ENCODE measurements around the gene MRGPRE.

Gene MRGPRE

DNA sequence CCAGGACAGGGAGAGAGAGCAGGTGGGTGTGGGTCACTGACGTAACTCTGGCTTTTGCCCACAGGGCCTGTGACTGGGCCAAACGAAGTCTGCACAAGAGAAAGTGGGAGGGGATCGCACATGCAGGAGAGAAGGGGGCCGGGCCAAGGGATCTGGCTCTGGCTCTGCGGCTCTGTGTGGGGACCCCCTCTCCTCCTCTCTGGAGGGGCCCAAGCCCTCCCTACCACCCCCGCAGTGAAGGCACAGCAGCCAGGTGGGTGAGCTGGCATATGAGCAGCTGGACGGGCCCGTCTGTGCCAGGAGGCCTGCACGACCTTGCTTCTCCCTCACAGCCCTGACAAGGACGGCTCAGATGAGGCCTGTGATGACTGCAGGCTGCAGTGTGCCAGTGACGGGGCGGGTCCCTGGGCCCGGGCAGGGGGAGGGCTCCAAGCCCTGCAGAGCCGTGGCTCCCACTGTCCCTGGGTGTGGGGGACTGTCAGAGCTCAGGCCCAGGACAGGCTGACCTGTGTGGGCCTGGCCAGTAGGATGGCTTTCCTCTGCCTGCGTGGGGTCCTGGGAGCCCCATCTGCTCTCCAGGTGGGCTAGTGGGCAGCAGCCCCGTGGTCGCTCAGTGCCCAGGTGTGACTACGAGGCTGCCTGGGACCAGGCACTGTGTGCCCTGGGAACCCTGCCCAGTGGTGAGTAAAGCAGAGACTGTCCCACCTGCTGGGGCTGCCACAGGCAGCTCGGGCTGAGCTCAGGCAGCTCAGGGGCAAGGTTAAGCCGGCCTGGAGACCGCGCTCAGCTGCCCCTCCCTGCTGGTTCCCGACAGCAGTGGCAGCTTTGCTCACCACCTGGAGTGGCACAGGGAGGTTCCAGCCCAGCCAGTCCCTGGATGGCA is 35.8 kb downstream of the MRGPRE start:
- peak; percentile 46 for DNase-seq

DNA sequence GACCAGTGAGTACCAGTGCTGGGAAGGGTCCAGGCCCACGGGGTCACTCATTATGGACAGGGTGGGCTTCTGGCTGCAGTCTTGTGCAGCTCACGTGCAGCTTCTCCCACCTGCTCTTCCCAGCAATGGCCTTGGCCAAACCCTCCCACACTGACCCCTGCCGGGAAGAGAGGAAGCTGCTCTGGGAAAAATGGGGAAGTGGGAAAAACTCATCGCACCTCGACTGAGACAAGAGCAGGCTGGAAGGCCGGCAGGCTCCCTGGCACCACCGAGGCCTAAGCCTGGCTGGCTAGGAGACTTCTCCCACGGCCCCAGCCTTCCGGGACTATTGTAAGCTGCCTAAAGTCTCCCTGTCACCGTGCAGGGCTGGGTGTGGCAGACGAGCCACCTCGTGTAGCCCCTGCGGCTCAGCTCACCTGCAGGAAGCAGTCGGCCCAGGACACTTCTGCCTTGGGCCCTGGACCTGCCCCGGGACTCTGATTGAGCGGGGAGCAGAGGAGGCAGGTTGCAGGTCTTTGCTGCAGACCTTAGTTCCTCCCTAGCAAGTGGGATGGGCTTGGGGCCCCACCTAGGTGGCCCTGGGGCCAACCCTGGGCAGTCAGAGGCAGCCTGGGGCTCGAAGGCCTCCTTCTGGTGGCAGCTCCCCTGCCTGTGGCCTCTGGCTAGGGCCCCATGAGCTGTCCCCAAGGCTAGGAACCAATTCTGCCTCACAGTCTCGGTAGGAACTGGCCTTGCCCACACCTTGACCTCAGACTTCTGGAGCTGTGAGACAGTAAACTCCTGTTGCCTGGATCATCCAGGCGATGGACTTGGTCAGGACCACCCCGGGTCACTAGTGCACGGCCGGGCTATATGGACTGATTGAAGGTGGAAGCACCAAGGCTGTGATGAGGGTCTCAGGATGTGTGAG is 36.7 kb downstream of the MRGPRE start:
- no peak for DNase-seq

DNA sequence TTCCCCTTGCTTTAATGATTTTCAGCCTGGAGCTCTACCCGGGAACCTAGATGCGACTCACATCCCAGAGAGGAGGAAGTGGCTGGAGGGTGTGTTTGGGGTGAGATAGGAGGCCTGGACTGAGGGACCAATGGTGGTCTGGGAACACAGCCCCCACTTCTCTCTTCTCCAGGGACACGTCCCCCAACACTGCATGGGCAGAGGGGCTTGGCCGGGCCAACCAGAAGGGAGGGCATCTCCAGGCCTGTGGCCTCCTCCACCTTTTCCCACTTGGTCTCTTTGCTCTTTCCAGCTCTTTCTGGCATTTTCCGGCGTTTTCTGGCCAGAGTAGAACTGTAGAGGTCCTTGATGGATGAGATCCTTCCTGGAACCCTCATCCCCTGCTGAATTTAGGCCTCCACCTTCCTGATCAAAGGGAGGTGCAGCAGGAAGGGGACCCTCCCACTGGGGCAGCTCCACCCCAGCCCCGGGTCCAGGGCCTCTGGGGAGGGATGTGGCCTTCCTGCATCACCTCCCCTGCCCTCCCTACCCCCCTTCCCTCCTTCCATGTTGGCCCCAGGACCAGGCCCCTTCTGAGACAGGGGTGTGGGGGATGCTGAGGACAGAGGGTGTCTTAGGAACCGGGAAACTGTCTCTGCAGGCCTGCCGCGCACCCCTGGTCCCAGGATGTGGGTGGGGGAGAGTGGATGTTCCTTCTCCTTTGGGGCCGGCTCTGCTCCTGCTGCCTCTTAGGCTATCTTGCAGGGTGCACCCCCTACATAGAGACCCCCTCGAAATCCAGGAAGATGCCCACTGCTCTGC is 38.0 kb downstream of the MRGPRE start:
- DNase-seq, result peak; percentile 43

DNA sequence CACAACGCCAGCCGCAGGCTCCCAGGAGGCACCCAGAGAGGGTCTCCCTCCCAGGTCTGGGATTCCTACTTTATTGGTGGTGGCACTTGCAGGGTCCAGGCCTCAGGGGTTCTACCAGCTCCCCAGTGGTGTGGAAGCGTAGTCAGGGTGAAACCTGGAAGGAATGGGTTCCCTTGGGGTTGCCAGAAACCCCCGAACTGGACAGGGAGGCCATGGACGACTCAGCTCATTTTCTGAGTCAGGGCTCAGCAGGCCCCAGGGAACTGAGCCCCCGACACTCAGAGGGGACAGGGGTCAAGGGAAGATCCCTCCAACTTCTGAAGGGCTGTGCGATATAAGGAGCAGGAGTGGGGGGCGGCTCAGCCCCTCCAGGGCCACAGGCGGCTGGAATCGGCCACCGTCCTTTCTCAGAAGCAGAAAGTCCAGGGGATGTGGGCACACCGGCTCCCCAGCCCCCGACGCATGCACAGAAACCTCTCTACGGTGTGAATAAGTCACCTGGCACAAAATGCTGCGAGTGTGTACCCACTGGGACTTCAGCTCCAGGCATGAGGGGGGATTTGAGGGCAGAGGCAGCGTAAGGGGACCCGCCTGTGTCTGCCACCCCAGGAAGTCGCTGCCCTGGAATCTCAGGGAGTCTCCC is 38.7 kb downstream of the MRGPRE start:
- DNase-seq, result no peak

DNA sequence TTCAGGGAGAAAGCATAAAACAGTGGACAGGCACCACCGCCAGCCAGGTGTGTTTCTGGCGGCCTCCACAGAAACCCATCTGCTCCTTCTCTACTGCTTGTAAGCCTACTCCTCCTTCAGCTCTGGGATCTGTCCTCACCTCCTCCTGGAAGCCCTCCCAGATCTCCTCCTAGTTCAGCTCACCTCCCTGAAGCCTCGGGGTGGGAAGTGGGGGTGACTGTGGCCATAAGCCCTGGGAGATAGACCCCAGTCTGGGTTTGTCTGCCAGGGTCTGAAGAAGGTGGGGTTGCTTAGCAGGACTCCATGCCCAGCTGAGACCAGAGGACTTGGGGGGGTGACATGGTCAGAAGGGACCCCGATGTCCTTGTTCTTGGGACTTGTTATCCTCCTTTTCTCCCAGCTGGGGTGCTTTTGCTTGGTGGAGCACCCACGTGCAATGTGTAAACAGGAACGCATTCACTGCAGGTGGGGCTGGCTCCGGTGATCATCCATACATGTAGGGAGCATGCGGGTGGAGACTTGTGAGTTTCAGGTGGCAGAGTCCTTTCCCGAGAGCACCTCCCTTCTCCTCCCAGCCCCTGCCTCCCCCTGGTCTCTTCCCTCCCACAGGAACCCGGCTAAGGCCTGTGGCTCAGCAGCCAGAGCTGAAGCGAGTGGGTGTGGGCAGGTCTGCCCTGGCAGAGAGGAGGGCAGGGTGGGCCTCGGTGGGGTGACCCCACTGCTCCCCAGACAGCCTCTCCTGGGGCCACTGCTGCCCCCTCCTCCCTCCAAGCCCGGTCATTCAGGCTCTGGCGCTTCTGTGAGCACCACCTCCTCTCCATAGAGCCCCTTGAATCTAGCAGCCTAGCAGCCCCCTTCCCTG is 39.5 kb downstream of the MRGPRE start:
- no peak for DNase-seq

DNA sequence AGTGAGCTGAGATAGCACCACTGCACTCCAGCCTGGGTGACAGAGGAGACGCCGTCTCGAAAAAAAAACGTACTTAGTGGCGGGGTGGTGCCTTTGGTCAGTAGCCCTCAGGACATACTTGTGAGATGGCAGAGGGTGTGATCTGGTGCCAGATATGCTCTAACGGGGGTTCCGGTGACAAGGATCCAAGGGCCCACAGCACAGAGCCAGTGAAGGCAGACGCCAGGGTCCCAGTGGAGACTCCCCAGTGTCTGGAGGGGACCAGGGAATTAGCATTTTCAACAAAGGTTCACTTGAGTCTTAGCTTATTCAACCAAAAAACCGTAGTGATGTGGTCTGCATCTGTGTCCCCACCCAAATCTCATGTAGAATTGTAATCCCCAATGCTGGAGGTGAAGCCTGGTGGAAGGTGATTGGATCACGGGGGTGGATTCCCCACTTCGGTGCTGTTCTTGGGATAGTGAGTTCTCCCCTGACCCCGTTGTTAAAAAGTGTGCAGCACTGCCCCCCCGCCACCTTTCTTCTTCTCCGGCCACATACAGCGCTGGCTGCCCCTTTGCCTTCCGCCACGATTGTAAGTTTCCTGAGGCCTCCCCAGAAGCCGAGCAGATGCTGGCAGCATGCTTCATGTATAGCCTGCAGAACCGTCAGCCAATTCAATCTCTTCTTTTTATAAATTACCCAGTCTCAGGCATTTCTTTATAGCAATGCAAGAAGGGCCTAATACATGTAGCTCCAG is 40.5 kb downstream of the MRGPRE start:
- no peak for DNase-seq

DNA sequence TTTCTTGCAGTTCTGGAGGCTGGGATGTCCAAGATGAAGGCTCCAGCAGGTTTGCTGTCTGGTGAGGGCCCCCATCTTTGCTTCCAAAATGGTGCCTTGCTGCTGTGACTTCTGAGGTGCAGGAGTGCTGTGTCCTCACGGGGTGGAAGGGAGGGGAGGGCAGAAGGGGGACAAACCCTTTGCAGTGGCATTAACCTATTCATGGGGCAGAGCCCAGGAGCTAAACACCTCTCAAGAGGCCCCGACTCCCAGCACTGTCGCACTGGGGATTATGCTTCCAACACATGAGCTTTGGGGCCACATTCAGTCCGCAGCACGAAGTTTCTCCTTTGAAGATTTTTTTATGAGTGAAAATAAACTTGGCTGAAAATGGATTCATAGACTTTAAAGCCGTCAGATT is 41.6 kb downstream of the MRGPRE start:
- no peak for DNase-seq

DNA sequence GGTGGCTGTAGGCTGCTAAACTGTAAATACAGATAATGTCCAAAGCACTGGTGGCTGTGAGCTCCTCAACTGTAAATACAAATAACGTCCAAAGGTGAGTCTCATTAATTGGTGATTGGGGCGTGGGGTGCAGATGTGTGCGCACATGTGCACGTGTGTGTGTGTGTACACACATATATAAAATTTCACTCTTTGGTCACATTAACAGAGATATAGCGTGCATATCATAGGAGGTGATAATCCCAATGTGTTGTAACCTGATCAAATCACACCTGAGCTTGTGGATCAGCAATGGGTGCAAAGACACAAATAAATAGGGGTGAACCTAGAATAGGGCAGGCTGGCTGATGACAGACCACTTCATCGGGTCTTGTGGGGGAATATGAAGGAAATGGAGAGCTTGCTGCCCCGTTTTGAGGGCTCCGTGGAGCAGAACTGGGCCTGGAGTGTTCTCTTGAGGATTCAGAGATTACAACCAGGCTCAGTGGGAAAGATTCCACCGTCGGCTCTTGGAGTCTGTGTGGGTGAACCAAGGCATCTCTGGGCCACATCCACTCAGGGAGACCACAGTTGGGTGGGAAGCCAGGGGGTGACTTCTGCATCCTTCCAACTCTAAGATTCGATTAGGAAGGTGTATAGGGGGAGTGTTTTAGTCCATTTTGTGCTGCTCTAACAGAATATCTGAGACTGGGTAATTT is 42.2 kb downstream of the MRGPRE start:
- no peak for DNase-seq

DNA sequence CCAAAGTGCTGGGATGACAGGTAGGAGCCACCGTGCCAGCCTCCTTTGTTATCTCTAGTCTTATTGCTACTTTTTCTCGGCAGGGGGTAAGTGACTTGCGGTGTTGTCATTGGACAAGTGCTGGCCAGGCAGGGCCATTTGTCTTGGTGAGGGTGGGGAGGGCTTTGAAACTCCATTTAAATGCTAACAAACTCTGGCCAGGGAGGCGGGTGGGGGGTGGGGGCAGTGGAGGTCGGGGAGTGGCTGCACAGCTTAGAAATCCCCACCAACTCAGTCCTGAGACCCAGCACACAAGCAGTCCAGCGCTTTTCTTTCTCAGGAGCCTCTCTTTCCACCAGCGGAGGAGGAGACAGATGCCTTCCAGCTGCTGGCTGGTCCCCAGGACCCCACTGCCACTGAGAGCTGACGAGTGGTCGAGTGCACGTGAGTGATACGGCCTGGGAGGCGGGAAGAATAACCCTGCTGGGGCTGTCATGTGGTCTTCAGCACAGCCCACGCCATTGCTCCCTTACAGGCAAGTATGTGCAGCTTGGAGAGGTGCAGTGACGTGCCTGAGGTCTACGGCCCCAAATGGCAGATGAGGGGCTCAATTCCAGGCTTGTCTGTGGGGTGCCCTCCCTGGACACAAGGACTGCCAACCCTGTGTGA is 42.9 kb downstream of the MRGPRE start:
- peak; percentile 43 for DNase-seq

DNA sequence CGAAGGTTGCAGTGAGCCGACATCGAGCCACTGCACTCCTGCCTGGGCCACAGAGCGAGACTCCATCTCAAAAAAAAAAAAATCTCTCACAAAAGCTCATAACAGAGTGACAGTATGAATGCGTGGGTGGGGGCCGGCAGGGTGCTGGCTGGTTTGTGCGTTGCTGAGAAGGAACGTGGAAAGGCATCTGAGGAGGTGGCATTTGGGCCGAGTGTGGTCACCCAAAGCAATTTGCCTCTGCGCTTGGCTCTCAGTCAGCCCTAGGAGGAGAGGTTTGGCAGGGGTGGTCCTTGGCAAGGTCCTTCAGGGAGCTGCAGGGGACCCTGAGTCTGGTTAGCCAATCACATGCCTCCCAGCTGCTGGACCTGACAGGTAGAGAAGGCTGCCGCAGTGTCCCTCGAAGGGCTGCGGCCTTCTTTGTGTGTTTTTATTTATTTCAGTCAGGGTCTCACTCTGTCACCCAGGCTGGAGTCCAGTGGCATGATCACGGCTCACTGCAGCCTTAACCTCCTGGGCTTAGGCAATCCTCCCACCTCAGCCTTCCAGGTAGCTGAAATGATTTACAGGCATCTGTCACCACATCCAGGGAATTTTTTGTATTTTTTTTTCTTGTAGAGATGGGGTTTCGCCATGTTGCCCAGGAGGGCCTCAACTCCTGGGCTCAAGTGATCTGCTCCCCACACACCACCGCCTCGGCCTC is 43.6 kb downstream of the MRGPRE start:
- no peak for DNase-seq

DNA sequence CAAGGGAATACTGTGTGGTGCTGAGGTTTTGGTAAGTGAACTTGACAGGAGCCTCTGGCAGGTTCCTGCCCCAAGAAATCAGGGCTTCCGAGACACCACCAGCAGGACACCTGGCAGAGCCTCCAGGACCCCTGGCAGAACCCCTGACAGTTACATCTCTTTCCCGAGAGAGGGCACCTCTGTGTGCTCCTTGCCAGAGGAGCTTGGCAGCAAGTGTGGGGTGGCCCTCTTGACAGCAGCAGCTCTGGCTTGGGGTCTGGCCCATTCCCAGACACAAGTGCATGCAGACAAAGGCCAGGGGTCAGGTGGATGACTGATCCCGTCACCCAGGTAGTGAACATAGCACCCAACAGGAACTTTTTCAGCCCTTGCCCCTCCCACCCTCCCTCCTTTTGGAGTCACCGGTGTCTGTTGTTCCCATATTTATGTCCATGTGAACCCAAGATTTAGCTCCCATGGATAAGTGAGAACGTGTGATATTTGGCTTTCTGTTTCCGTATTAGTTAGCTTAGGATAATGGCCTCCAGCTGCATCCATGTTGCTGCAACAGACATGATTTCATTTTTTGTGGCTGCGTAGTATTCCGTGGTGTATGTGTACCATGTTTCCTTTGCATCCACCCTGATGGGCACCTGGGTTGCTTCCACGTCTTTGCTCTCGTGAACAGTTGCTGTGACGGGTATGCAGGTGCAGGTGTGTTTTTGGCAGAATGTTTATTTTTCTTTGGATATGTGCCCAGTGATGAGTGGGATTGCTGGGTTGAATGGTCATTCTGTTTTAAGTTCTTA is 45.9 kb downstream of the MRGPRE start:
- no peak for DNase-seq

DNA sequence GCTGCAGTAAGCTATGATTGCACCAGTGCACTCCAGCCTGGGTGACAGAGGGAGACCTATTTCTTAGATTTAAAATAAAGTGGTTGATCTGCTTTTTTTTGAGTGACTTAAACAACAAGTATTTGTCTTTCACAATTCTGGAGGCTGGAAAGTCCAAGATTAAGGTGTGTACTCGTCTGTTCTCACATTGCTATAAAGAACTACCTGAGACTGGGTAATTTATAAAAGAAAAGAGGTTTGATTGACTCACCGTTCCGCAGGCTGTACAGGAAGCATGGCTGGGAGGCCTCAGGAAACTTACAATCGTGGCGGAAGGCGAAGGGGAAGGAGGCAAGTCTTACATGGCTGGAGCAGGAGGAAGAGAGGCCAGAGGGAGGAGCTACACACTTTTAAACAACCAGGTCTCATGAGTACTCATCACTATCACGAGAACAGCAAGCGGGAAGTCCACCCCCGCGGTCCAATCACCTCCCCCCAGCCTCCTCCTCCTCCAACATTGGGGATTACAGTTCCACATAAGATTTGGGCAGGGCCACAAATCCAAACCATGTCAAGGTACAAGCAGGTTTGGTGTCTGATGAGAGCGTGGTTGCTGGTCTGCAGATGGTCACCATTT is 47.4 kb downstream of the MRGPRE start:
- DNase-seq, result no peak

DNA sequence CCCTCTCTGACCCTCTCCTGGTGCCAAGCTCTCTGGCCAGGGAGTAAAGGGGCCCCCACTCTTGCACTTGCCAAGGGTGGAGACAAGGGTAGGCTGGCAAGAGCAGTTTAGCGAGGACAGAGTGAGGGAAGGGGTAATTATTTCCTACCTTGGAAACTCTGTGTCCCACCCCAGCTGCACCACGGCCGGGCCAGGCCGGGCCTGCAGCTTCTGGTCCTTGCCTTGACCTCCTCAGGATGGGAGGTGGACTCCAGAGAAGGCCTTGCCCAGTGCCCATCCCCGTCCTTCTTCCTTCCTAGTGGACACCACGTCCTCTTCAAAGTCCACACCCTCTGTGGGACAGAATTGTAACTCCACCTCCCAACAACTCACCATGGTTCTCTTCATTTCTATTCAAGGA is 48.7 kb downstream of the MRGPRE start:
- no peak for DNase-seq

DNA sequence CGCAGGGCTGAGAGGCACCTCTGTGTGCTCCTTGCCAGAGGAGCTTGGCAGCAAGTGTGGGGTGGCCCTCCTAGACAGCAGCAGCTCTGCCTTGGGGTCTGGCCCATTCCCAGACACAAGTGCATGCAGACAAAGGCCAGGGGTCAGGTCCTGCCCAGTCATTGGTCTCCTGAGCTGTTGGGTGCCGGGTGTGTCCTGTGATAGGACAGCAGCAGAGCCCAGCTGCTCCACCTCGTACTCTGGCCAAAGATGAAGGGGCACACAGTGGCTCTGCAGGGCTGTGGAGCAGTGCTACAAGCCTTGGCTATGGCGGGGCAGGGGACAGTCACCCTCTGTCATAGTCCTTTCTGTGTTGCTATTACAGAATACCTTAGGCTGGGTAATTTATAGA is 49.8 kb downstream of the MRGPRE start:
- DNase-seq, result no peak

DNA sequence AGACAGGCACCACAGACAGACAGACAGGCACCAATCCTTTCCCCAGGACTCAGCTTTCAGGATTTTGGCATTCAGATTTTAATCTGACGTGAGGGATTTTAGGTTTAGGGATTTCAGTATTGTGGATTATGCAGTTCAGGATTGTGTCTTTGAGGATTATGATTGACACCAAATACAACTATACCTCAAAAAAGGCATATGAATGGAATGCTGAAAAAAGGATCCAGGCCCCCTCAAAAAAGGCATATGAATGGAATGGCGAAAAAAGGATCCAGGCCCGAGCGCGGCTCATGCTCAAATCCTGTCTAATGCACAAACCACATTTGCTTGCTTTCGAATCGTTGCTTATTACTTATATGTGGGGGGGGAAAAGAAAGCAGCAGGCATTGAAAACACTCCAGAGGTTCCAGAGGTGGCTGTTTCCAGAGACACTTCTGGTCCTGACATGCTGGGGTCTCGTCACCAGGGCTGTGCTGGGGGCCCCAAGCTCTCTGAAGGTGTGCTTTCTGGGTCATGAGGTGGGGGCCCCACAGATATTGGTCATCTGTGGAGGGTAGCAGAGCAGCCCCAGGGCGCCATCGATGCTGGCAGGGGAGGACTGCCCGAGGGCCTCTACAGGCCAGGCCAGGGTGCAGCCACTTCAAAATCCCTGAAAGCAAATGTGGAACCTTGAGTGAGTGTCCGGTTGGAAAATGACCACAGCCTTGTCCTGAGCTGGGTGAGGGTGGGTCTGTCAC is 50.3 kb downstream of the MRGPRE start:
- no peak for DNase-seq

DNA sequence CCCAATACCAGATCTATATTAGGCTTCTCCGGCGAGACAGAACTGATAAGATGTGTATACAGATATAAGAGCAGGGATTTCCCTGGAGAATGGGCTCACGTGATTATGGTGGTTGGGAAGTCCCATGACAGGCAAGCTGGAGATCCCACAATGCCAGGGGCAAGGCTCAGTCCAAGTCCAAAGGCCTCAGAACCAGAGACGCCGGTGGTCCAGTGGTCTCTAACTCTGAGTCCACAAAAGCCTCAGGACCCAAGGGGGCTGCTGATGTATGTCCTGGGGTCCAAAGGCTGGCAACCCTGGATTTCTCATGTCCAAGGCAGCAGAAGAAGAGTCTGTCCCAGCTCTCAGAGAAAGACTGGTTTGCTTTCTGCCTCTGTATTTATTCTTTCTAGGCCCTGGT is 51.3 kb downstream of the MRGPRE start:
- no peak for DNase-seq

DNA sequence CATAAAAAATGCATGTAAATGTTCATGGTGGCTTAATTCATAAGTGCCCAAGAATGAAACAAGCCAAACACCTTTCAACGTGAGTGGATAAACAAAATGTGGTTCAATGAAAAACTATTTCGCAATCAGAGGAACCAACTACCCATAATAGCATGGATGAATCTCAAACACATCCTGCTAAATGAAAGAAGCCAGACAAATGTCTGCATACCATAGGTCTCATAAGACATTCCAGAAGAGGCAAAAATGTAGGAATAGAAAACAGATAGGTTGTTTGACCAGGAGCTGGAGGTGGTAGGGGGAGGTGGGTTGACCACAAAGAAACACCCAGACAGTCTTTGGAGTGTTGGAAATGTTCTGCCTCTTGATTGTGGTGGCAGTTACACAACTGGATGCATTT is 53.9 kb downstream of the MRGPRE start:
- DNase-seq, result no peak

Data from activated CD8-positive, alpha-beta memory T cell treated with anti-CD3 and anti-CD28 coated beads, Interleukin-2, amount 50 U/mL, for 48 hours (primary cell).